ENCODE measurements around the gene RAP1GDS1.

GRCh38 chr4:98444371-98444770, 183.2 kb downstream of the RAP1GDS1 start:
- TF ChIP-seq POLR2A (IDR thresholded peaks at IDR 0.05; ENCODE audit: low read length) (no peak), GATA1 (IDR thresholded peaks at IDR 0.05; ENCODE audit: low read depth, low read length) (no peak)
